GM23338 (cell line): ENCODE results near the gene APPBP2. TPM values are rescaled to one million over a fixed set of nuclear protein-coding genes. Genes with fewer than 3 reads are reported as not detected.

Experiments used
- ATAC-seq: fragments of 200-7000 bp; cut with Tn5 transposase; 3 replicates; pipeline ENCODE4 v1.9.1; 2020
- DNase-seq: peaks from one replicate; pipeline ENCODE4 v3.0.0-alpha.2; 2015; ENCODE audit warnings: low spot score
- H2AFZ ChIP-seq: fragments of 200-600 bp; sonication (generic); 2 replicates; pipeline ENCODE4 v1.8.0; 2016; ENCODE audit warnings: antibody characterized with exemption, mild to moderate bottlenecking, moderate library complexity
- H3F3A ChIP-seq: fragments of 200-600 bp; sonication (generic); replicated peaks from 2 replicates; pipeline ENCODE4 v1.8.0; 2017; ENCODE audit warnings: antibody characterized with exemption, mixed run types, low read depth
- H3K27ac ChIP-seq: fragments of 200-600 bp; sonication (generic); 2 replicates; pipeline ENCODE4 v1.6.1; 2016; ENCODE audit warnings: low read depth
- H3K27me3 ChIP-seq: fragments of 200-600 bp; sonication (generic); 2 replicates; pipeline ENCODE4 v1.8.0; 2016; ENCODE audit warnings: mild to moderate bottlenecking, mixed run types, moderate library complexity; ENCODE audit not compliant: insufficient read depth
- H3K36me3 ChIP-seq: fragments of 200-600 bp; sonication (generic); 2 replicates; pipeline ENCODE4 v1.8.0; 2016; ENCODE audit warnings: mild to moderate bottlenecking; ENCODE audit not compliant: insufficient read depth
- H3K4me1 ChIP-seq: fragments of 200-600 bp; sonication (generic); 2 replicates; pipeline ENCODE4 v1.8.0; 2016; ENCODE audit warnings: mild to moderate bottlenecking, moderate library complexity; ENCODE audit not compliant: insufficient read depth
- H3K4me2 ChIP-seq: fragments of 200-600 bp; sonication (generic); 2 replicates; pipeline ENCODE4 v1.7.1; 2017; ENCODE audit warnings: mixed run types
- H3K4me3 ChIP-seq: fragments of 200-600 bp; sonication (generic); 2 replicates; pipeline ENCODE4 v1.6.1; 2016; ENCODE audit warnings: mixed run types
- H3K79me2 ChIP-seq: fragments of 200-600 bp; sonication (generic); replicated peaks from 2 replicates; pipeline ENCODE4 v1.8.0; 2017; ENCODE audit warnings: mild to moderate bottlenecking; ENCODE audit not compliant: insufficient read depth
- H3K9me2 ChIP-seq: fragments of 200-600 bp; sonication (generic); 2 replicates; pipeline ENCODE4 v1.8.0; 2017; ENCODE audit not compliant: insufficient read depth
- H4K20me1 ChIP-seq: fragments of 200-600 bp; sonication (generic); replicated peaks from 2 replicates; pipeline ENCODE4 v1.8.0; 2017; ENCODE audit warnings: mild to moderate bottlenecking; ENCODE audit not compliant: insufficient read depth
- H3K27ac Mint-ChIP-seq: 2 replicates; pipeline ENCODE4 v1.8.0; 2020; ENCODE audit warnings: inconsistent platforms, mild to moderate bottlenecking, moderate library complexity, mixed read lengths
- H3K27me3 Mint-ChIP-seq: 3 replicates; pipeline ENCODE4 v1.8.0; 2022; ENCODE audit warnings: low read depth, mild to moderate bottlenecking, moderate library complexity, mixed read lengths, inconsistent platforms; ENCODE audit not compliant: insufficient read depth, poor library complexity
- H3K36me3 Mint-ChIP-seq: 3 replicates; pipeline ENCODE4 v1.8.0; 2021; ENCODE audit warnings: low read depth, mild to moderate bottlenecking, inconsistent platforms, moderate library complexity, mixed read lengths
- H3K4me1 Mint-ChIP-seq: 3 replicates; pipeline ENCODE4 v1.8.0; 2020; ENCODE audit warnings: mild to moderate bottlenecking, inconsistent platforms, mixed read lengths
- H3K4me3 Mint-ChIP-seq: 3 replicates; pipeline ENCODE4 v1.8.0; 2021; ENCODE audit warnings: moderate library complexity, mild to moderate bottlenecking, inconsistent platforms, mixed read lengths
- H3K9me3 Mint-ChIP-seq: 3 replicates; pipeline ENCODE4 v1.8.0; 2020; ENCODE audit warnings: moderate library complexity, mild to moderate bottlenecking, inconsistent platforms, mixed read lengths
- CREB1 ChIP-seq: fragments of 250-450 bp; sonication (Bioruptor Pico); IDR thresholded peaks from 2 replicates; pipeline ENCODE4 v1.5.0; 2020; ENCODE audit warnings: low read depth, mild to moderate bottlenecking, moderate library complexity
- EZH2 ChIP-seq: fragments of 200-600 bp; sonication (generic); IDR thresholded peaks from one replicate; pipeline ENCODE4 v1.8.0; 2017; ENCODE audit warnings: antibody characterized with exemption, mild to moderate bottlenecking, low read depth; ENCODE audit not compliant: unreplicated experiment
- EZH2phosphoT487 ChIP-seq: fragments of 200-600 bp; sonication (generic); IDR thresholded peaks from one replicate; pipeline ENCODE4 v1.8.1; 2018; ENCODE audit warnings: antibody characterized with exemption; ENCODE audit not compliant: unreplicated experiment
- NANOG ChIP-seq: IDR thresholded peaks from 2 replicates; pipeline ENCODE4 v1.6.1; 2016; ENCODE audit warnings: antibody characterized with exemption, borderline replicate concordance
- POLR2AphosphoS5 ChIP-seq: IDR thresholded peaks from 2 replicates; pipeline ENCODE4 v1.6.1; 2016; ENCODE audit warnings: antibody characterized with exemption, low read depth
- STAT1 ChIP-seq: IDR thresholded peaks from one replicate; pipeline ENCODE4 v1.6.1; 2016; ENCODE audit warnings: antibody characterized with exemption; ENCODE audit not compliant: unreplicated experiment
- ZNF114 ChIP-seq: fragments of 250-450 bp; sonication (Bioruptor Pico); IDR thresholded peaks from 2 replicates; pipeline ENCODE4 v1.5.0; 2020; ENCODE audit warnings: mild to moderate bottlenecking, moderate library complexity
- polyA plus RNA-seq: library from polyadenylated mRNA; unstranded; fragments of >200 nt; fragmentation: Nextera tagmentation; extraction: Ambion mirVana; gene quantifications from 2 replicates; pipeline ENCODE4 v1.2.1, GENCODE V29; 2016
- total RNA-seq: library from RNA; depleted of rRNA; stranded (reverse); fragments of >200 nt; shearing (Covaris generic); gene quantifications from 2 replicates; pipeline ENCODE4 v1.2.3, GENCODE V29; 2014
- TF ChIP-seq, protein P1 (sequence below): fragments of 250-450 bp; sonication (Bioruptor Pico); IDR thresholded peaks from 2 replicates; pipeline ENCODE4 v1.5.0; 2020; ENCODE audit warnings: mild to moderate bottlenecking, moderate library complexity
- TF ChIP-seq, protein P2 (sequence below): IDR thresholded peaks from 2 replicates; pipeline ENCODE4 v1.6.1; 2016; ENCODE audit warnings: antibody characterized with exemption
- TF ChIP-seq, protein P3 (sequence below), 2 experiments: fragments of 200-600 bp in 1 of 2; sonication (generic) in 1 of 2; conservative IDR thresholded peaks; 2 replicates each; pipeline versions ENCODE4 v1.5.1 to v1.6.1; 2016 to 2017; ENCODE audit warnings: antibody characterized with exemption in 2 of 2, low read depth in 2 of 2, mild to moderate bottlenecking in 2 of 2, moderate library complexity in 1 of 2
- TF ChIP-seq, protein P4 (sequence below): IDR thresholded peaks from one replicate; pipeline ENCODE4 v1.6.1; 2018; ENCODE audit warnings: antibody characterized with exemption; ENCODE audit not compliant: unreplicated experiment

The APPBP2 gene
- total and polyA plus RNA-seq, 2 experiments from 2014 or later, result 9.3 to 15.0 TPM

DNA sequence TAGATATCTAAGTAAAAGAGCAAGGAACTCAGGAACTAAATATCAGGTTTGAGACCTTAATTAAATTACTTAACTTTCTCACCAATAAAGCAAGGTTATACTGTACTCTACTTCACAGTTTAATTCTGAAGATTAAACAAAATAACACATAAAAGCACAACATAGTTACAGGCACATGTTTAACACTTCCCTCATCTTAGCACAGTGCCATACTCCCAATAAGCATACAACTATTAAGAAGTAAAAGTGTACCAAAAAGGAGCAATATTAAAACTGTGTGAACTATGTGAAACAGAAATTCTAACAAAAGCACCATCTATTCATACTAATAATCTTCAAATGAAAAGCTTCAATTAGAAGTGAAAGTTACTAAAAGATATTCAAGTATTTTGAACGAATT lies 2.2 kb downstream of the APPBP2 start:
- Histone ChIP-seq H3K27me3 (no peaks in the 10 kb centered on the region), H3K79me2 (peaks cover 83% of the 10 kb centered on the region), H3K9me2 (no peaks in the 10 kb centered on the region), H2AFZ (no peak overlapping the region), H3K27ac (no peak overlapping the region), H3K4me2 (peak overlapping the region; percentile 97), H3K4me3 (peak overlapping the region; percentile 97), H3K4me1 (peaks cover 11% of the 10 kb centered on the region), H3K36me3 (no peaks in the 10 kb centered on the region), H3F3A (no peaks in the 10 kb centered on the region), H4K20me1 (peaks cover 17% of the 10 kb centered on the region; the same call in 1 of the 2 replicates)
- Mint-ChIP-seq H3K4me3 (peak overlapping the region; percentile 88), H3K27me3 (peaks cover 6% of the 10 kb centered on the region), H3K9me3 (no peaks in the 10 kb centered on the region; the same call in 2 of the 3 replicates), H3K4me1 (peaks cover 5% of the 10 kb centered on the region; the same call in 2 of the 3 replicates), H3K36me3 (peaks cover 22% of the 10 kb centered on the region), H3K27ac (no peak overlapping the region)
- ATAC-seq (no peak), DNase-seq (no peak)
- TF ChIP-seq, protein P1, sequence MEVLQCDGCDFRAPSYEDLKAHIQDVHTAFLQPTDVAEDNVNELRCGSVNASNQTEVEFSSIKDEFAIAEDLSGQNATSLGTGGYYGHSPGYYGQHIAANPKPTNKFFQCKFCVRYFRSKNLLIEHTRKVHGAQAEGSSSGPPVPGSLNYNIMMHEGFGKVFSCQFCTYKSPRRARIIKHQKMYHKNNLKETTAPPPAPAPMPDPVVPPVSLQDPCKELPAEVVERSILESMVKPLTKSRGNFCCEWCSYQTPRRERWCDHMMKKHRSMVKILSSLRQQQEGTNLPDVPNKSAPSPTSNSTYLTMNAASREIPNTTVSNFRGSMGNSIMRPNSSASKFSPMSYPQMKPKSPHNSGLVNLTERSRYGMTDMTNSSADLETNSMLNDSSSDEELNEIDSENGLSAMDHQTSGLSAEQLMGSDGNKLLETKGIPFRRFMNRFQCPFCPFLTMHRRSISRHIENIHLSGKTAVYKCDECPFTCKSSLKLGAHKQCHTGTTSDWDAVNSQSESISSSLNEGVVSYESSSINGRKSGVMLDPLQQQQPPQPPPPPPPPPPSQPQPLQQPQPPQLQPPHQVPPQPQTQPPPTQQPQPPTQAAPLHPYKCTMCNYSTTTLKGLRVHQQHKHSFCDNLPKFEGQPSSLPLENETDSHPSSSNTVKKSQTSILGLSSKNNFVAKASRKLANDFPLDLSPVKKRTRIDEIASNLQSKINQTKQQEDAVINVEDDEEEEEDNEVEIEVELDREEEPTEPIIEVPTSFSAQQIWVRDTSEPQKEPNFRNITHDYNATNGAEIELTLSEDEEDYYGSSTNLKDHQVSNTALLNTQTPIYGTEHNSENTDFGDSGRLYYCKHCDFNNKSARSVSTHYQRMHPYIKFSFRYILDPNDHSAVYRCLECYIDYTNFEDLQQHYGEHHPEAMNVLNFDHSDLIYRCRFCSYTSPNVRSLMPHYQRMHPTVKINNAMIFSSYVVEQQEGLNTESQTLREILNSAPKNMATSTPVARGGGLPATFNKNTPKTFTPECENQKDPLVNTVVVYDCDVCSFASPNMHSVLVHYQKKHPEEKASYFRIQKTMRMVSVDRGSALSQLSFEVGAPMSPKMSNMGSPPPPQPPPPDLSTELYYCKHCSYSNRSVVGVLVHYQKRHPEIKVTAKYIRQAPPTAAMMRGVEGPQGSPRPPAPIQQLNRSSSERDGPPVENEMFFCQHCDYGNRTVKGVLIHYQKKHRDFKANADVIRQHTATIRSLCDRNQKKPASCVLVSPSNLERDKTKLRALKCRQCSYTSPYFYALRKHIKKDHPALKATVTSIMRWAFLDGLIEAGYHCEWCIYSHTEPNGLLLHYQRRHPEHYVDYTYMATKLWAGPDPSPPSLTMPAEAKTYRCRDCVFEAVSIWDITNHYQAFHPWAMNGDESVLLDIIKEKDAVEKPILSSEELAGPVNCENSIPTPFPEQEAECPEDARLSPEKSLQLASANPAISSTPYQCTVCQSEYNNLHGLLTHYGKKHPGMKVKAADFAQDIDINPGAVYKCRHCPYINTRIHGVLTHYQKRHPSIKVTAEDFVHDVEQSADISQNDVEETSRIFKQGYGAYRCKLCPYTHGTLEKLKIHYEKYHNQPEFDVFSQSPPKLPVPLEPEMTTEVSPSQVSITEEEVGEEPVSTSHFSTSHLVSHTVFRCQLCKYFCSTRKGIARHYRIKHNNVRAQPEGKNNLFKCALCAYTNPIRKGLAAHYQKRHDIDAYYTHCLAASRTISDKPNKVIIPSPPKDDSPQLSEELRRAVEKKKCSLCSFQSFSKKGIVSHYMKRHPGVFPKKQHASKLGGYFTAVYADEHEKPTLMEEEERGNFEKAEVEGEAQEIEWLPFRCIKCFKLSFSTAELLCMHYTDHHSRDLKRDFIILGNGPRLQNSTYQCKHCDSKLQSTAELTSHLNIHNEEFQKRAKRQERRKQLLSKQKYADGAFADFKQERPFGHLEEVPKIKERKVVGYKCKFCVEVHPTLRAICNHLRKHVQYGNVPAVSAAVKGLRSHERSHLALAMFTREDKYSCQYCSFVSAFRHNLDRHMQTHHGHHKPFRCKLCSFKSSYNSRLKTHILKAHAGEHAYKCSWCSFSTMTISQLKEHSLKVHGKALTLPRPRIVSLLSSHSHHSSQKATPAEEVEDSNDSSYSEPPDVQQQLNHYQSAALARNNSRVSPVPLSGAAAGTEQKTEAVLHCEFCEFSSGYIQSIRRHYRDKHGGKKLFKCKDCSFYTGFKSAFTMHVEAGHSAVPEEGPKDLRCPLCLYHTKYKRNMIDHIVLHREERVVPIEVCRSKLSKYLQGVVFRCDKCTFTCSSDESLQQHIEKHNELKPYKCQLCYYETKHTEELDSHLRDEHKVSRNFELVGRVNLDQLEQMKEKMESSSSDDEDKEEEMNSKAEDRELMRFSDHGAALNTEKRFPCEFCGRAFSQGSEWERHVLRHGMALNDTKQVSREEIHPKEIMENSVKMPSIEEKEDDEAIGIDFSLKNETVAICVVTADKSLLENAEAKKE (CRISPR knock-in tag), result no peak
- TF ChIP-seq, protein P2, sequence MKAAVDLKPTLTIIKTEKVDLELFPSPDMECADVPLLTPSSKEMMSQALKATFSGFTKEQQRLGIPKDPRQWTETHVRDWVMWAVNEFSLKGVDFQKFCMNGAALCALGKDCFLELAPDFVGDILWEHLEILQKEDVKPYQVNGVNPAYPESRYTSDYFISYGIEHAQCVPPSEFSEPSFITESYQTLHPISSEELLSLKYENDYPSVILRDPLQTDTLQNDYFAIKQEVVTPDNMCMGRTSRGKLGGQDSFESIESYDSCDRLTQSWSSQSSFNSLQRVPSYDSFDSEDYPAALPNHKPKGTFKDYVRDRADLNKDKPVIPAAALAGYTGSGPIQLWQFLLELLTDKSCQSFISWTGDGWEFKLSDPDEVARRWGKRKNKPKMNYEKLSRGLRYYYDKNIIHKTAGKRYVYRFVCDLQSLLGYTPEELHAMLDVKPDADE, result no peak
- TF ChIP-seq EZH2 (no peak), CREB1 (CRISPR knock-in tag) (no peak), ZNF114 (no peak), NANOG (no peak), POLR2AphosphoS5 (no peak), STAT1 (no peak), EZH2phosphoT487 (no peak)
- TF ChIP-seq, protein P3, sequence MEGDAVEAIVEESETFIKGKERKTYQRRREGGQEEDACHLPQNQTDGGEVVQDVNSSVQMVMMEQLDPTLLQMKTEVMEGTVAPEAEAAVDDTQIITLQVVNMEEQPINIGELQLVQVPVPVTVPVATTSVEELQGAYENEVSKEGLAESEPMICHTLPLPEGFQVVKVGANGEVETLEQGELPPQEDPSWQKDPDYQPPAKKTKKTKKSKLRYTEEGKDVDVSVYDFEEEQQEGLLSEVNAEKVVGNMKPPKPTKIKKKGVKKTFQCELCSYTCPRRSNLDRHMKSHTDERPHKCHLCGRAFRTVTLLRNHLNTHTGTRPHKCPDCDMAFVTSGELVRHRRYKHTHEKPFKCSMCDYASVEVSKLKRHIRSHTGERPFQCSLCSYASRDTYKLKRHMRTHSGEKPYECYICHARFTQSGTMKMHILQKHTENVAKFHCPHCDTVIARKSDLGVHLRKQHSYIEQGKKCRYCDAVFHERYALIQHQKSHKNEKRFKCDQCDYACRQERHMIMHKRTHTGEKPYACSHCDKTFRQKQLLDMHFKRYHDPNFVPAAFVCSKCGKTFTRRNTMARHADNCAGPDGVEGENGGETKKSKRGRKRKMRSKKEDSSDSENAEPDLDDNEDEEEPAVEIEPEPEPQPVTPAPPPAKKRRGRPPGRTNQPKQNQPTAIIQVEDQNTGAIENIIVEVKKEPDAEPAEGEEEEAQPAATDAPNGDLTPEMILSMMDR (conservative IDR thresholded peaks at IDR 0.05; ENCODE audit: low read depth in 2 of 2), result no peak
- TF ChIP-seq, protein P4, sequence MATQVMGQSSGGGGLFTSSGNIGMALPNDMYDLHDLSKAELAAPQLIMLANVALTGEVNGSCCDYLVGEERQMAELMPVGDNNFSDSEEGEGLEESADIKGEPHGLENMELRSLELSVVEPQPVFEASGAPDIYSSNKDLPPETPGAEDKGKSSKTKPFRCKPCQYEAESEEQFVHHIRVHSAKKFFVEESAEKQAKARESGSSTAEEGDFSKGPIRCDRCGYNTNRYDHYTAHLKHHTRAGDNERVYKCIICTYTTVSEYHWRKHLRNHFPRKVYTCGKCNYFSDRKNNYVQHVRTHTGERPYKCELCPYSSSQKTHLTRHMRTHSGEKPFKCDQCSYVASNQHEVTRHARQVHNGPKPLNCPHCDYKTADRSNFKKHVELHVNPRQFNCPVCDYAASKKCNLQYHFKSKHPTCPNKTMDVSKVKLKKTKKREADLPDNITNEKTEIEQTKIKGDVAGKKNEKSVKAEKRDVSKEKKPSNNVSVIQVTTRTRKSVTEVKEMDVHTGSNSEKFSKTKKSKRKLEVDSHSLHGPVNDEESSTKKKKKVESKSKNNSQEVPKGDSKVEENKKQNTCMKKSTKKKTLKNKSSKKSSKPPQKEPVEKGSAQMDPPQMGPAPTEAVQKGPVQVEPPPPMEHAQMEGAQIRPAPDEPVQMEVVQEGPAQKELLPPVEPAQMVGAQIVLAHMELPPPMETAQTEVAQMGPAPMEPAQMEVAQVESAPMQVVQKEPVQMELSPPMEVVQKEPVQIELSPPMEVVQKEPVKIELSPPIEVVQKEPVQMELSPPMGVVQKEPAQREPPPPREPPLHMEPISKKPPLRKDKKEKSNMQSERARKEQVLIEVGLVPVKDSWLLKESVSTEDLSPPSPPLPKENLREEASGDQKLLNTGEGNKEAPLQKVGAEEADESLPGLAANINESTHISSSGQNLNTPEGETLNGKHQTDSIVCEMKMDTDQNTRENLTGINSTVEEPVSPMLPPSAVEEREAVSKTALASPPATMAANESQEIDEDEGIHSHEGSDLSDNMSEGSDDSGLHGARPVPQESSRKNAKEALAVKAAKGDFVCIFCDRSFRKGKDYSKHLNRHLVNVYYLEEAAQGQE, result no peak
